Mucosa of descending colon (tissue), 3 donors: ENCODE data around the gene BIN2. TPM values are rescaled to one million over a fixed set of nuclear protein-coding genes. Genes with fewer than 3 reads are reported as not detected.
"Not testable (repeated sequence)": the region's sequence is repeated elsewhere in the genome, so short reads cannot be mapped to it uniquely, and the experiment has no call there.

Experiments
- ATAC-seq: fragments of 200-7000 bp; cut with Tn5 transposase; one replicate; pipeline ENCODE4 v1.9.1; 2020; ENCODE audit warnings: mild to moderate bottlenecking, moderate library complexity
- DNase-seq, 3 donors: peaks; one replicate each; pipeline ENCODE4 v3.0.0-alpha.2; 2020
- H3K36me3 ChIP-seq: fragments of 200-600 bp; one replicate; pipeline ENCODE4 v1.8.0; 2021; ENCODE audit warnings: low read depth, mild to moderate bottlenecking
- H3K4me1 ChIP-seq: fragments of 200-600 bp; one replicate; pipeline ENCODE4 v1.8.0; 2021; ENCODE audit warnings: low read depth, mild to moderate bottlenecking
- H3K4me3 ChIP-seq: fragments of 200-600 bp; one replicate; pipeline ENCODE4 v1.8.0; 2021; ENCODE audit warnings: mild to moderate bottlenecking
- H3K9me3 ChIP-seq: fragments of 200-600 bp; one replicate; pipeline ENCODE4 v1.8.0; 2021; ENCODE audit warnings: mild to moderate bottlenecking
- intact Hi-C, 2 donors: fragments of 100-400 bp; cut with DNase I in 1 of 2; cut with micrococcal nuclease in 1 of 2; formaldehyde crosslinking; loops; one replicate each; pipeline versions ENCODE4 v1.11.0 to v1.11.1; 2022; cut with DNase I, micrococcal nuclease
- total RNA-seq, 3 donors: library from RNA; stranded (reverse); fragmentation: NEBNext Ultra II Directional in 2 of 3; extraction: Animal tissue kit (Norgen Biotek cat#: 25700) in 2 of 3; gene quantifications; one replicate each; pipeline versions ENCODE4 v1.2.1 to v1.2.4, GENCODE V29; 2021 to 2023
- TF ChIP-seq, protein P1 (sequence below): fragments of 200-600 bp; IDR thresholded peaks from one replicate; pipeline ENCODE4 v1.8.0; 2022; ENCODE audit warnings: antibody characterized with exemption, mild to moderate bottlenecking
- donor health status: DM: no; HTN: no; CAD: no; lungs with moderate emphysema.
- donor health status: DM: no; HTN: no; CAD: no.
- donor health status: DM: no; HTN: yes; CAD: no.

BIN2 gene
- total RNA-seq, 3 donors from 2014 or later: 5.6 to 9.8 (median 7.3) TPM

DNA sequence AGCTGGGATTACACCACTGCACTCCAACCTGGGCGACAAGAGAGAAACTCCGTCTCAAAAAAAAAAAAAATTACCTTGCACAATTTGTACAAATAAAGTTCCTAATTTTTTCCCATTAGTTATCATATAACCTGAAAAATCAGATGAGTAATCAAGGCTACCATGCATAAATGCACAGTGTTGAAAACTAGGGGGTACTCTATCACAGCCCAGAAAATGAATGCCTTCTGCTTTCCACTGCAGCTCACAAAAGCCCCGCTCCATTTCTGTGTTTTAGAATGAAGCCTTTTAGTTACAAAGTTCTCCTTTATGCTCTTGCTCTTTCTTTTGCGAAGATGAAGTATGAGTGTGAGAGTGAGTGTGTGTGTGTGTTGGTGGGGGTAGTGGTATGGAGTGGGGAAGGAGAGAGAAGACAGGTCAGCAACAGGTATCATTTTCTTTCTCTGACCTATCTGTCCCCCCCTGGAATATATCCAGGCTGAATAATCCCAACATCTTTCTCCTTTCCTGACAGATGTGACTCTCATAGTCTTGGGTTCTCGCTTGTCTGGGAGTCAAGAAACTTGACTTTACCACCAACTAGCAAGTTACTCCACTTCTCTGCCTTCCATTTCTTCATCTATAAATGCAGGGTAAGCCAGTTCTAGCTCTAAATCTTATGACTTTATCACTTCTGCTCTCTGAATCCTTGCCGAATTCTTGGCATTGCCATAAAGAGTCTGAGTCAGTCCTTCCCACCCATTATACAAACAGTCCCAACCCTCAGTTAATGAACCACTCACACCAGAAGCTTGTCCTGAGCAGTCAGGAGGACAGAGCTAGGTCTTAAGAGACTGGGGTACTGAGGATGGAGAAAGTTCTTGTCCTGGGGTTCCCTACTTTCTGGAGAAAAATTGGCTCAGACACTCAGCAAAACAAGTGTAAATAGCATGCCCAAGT, 16.1 kb downstream of the BIN2 start:
- TF ChIP-seq, protein P1, sequence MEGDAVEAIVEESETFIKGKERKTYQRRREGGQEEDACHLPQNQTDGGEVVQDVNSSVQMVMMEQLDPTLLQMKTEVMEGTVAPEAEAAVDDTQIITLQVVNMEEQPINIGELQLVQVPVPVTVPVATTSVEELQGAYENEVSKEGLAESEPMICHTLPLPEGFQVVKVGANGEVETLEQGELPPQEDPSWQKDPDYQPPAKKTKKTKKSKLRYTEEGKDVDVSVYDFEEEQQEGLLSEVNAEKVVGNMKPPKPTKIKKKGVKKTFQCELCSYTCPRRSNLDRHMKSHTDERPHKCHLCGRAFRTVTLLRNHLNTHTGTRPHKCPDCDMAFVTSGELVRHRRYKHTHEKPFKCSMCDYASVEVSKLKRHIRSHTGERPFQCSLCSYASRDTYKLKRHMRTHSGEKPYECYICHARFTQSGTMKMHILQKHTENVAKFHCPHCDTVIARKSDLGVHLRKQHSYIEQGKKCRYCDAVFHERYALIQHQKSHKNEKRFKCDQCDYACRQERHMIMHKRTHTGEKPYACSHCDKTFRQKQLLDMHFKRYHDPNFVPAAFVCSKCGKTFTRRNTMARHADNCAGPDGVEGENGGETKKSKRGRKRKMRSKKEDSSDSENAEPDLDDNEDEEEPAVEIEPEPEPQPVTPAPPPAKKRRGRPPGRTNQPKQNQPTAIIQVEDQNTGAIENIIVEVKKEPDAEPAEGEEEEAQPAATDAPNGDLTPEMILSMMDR: no peak
- Histone ChIP-seq H3K4me1 (peaks cover 16% of the 10 kb centered on the region), H3K9me3 (no peaks in the 10 kb centered on the region), H3K36me3 (no peaks in the 10 kb centered on the region), H3K4me3 (no peak overlapping the region)
- peak; percentile 98 for ATAC-seq
- DNase-seq: peak in 1 of 3 donors; percentile 67
- intact Hi-C loops: no loop called here

DNA sequence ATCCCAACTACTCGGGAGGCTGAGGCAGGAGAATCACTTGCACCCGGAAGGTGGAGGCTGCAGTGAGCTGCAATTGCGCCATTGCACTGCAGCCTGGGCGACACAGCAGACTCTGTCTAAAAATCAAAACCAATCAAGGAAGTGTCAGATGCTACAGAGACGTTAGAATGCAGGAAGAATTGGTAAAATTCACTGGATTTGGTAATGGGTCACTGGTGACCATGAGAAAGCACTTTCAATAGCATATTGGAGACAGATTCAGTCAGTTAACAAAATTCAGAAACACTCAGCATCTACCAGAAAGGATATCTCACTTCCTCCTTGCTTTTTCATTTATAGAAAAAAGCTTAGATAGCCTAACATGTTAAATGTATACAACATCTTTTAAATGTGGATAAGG, 17.5 kb downstream of the BIN2 start:
- DNase-seq (no peak), ATAC-seq (no peak)
- Histone ChIP-seq H3K9me3 (no peaks in the 10 kb centered on the region), H3K4me3 (no peak overlapping the region), H3K36me3 (no peaks in the 10 kb centered on the region), H3K4me1 (peaks cover 16% of the 10 kb centered on the region)
- TF ChIP-seq, protein P1: no peak
- intact Hi-C loops: no loop called here

DNA sequence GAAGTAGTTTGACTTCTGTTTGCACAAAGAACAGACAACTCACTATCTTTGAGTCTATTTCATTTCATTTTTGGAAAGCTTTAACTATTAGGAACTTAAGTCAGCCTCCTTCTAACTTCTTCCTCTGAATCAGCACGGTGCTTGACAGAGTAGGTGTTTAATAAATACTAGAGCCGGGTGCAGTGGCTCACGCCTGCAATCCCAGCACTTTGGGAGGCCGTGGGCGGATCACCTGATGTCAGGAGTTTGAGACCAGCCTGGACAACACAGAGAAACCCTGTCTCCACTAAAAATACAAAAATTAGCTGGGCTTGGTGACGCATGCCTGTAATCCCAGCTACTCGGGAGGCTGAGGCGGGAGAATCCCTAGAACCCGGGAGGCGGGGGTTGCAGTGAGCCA, 23.2 kb downstream of the BIN2 start:
- H3K4me1 ChIP-seq, intact Hi-C loops, H3K36me3 ChIP-seq, DNase-seq, ATAC-seq, H3K9me3 ChIP-seq, H3K4me3 ChIP-seq: not testable (repeated sequence)

DNA sequence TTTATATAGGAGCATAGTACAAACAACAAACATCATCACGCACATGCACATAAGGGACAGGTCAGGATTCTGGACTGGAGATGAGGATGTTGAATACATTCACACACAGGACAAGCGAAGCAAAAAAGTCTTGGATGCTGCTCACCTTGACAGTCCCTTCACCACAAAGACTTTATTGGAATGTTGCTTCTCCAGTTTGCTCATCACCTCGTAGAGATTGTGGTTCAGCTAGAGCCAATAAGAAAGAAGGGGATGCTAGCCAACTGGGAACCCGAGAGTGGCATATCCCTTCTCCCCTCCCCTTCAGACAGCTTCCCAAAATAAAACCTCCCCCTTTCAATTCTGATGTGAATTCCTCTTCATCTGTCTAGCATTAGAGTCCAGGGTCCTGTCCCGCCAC, 28.3 kb downstream of the BIN2 start:
- H3K9me3 ChIP-seq: no peaks in the 10 kb centered on the region
- H3K36me3 ChIP-seq: no peaks in the 10 kb centered on the region
- no peaks in the 10 kb centered on the region for H3K4me1 ChIP-seq
- intact Hi-C loops: no loop called here
- ATAC-seq (no peak), DNase-seq (no peak)
- TF ChIP-seq, protein P1: no peak
- no peak overlapping the region for H3K4me3 ChIP-seq

DNA sequence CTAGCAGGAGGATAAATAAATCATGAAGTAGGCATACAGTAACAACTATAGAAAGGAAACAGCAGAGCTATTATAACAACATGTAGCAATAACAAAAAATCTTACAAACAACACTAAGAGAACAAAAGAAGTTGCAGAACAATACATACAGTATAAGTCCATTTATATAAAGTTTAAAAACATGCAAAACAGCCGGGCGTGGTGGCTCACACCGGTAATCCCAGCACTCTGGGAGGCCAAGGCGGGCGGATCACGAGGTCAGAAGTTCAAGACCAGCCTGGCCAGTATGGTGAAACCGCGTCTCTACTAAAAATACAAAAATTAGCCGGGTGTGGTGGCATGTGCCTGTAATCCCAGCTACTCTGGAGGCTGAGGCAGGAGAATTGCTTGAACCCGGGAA, 29.9 kb downstream of the BIN2 start:
- H3K9me3 ChIP-seq, intact Hi-C loops, H3K36me3 ChIP-seq, DNase-seq, H3K4me1 ChIP-seq, ATAC-seq, H3K4me3 ChIP-seq: not testable (repeated sequence)

DNA sequence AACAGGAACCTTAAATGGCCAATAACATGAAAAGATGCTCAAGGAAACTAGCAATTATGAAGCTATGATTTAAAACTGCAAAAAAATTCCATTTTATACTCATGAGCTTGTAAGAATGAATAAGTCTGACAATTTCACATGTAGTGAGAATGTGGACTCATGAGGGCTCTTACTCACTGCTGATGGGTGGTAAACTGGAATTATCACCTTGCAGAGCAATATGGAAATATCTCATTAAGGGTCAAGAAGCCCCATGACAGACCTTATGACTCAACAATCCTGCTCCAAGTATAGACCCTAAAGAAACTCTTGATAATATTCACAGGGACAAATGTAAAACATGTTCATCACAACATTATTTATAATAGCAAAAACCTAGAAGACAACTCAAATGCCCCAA, 30.3 kb downstream of the BIN2 start:
- intact Hi-C loops: no loop called here
- TF ChIP-seq, protein P1: no peak
- ATAC-seq (no peak), DNase-seq (no peak)
- Histone ChIP-seq H3K4me3 (no peak overlapping the region), H3K4me1 (no peaks in the 10 kb centered on the region), H3K9me3 (no peaks in the 10 kb centered on the region), H3K36me3 (no peaks in the 10 kb centered on the region)

DNA sequence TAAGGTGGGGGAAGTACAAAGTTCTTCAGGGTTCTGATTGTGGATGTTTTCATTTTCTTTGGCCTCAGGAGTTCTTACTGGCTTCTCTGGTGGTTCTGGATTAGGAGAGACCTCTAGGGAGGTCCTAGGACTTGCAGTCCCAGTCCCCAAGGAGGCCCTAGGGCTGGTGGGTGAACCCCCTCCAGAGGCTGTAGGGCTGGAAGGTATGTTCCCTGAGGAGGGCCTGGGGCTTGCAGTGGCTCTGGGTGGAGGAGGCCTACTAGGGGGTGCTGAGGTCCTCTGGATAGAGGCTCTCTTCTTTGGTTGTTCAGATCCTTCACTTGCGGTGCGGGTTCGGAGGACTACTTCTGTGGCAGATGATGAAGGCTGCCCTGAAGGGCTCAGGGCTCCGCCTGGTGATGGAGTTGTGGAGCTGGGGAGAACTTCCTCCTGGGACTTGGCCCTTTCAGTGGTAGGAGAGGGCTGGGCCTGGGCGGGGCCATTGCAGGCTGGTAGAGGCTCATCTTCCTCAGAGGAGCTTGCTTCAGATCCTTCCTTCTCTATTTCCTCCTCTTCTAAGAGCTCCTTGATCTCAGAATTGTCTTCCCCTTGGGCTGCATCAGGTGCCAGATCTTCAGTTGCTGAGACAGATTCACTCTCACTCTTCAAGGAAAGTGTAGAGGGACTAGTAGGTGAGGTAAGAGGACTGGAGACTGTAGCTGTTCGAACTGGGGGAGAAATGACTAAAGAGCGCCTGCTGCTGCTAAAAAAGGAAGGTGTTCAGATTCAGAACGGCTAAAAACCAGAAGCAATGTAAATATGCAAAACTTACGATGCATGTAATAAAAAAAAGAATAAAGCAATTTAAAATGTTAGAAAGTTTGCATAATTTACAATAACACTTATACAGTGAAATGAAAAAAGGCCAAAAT, 32.1 kb downstream of the BIN2 start:
- intact Hi-C loops, H3K36me3 ChIP-seq, H3K9me3 ChIP-seq, H3K4me3 ChIP-seq, H3K4me1 ChIP-seq: not testable (repeated sequence)
- DNase-seq: peak; percentile 91 to 93 (median 91)
- ATAC-seq: peak; percentile 100
